Hepatocyte (in vitro differentiated cells): Measurements from ENCODE around the gene FAF2. TPM values are rescaled to one million over a fixed set of nuclear protein-coding genes. Genes with fewer than 3 reads are reported as not detected.
A peak's percentile ranks its signal among the peaks of the same experiment; 100 is the strongest.

Experiments used
- DNase-seq: peaks from one replicate; pipeline ENCODE4 v3.0.0-alpha.2; 2016; ENCODE audit warnings: low spot score
- H2AFZ ChIP-seq: fragments of 200-600 bp; sonication (generic); 2 replicates; pipeline ENCODE4 v1.6.0; 2016; ENCODE audit warnings: antibody characterized with exemption, mild to moderate bottlenecking
- H3K27ac ChIP-seq: fragments of 200-600 bp; sonication (generic); 2 replicates; pipeline ENCODE4 v1.5.1; 2016; ENCODE audit warnings: mild to moderate bottlenecking
- H3K27me3 ChIP-seq: fragments of 200-600 bp; sonication (generic); 2 replicates; pipeline ENCODE4 v1.6.1; 2016
- H3K36me3 ChIP-seq: fragments of 200-600 bp; sonication (generic); replicated peaks from 2 replicates; pipeline ENCODE4 v1.5.1; 2016; ENCODE audit warnings: low read depth; ENCODE audit not compliant: insufficient read depth
- H3K4me1 ChIP-seq: fragments of 200-600 bp; sonication (generic); 2 replicates; pipeline ENCODE4 v1.5.1; 2016; ENCODE audit warnings: mild to moderate bottlenecking, moderate library complexity; ENCODE audit not compliant: insufficient read depth
- H3K4me2 ChIP-seq: fragments of 200-600 bp; sonication (generic); 2 replicates; pipeline ENCODE4 v1.6.0; 2016
- H3K4me3 ChIP-seq: fragments of 200-600 bp; sonication (generic); 2 replicates; pipeline ENCODE4 v1.5.1; 2016; ENCODE audit warnings: mild to moderate bottlenecking
- H3K79me2 ChIP-seq: fragments of 200-600 bp; sonication (generic); 2 replicates; pipeline ENCODE4 v1.6.0; 2017; ENCODE audit warnings: mild to moderate bottlenecking
- H3K9me2 ChIP-seq: fragments of 200-600 bp; sonication (generic); replicated peaks from 2 replicates; pipeline ENCODE4 v1.6.0; 2017; ENCODE audit warnings: mild to moderate bottlenecking; ENCODE audit not compliant: insufficient read depth
- H3K9me3 ChIP-seq: fragments of 200-600 bp; sonication (generic); 2 replicates; pipeline ENCODE4 v1.5.1; 2016; ENCODE audit warnings: low read depth, mild to moderate bottlenecking
- H4K20me1 ChIP-seq: fragments of 200-600 bp; sonication (generic); 2 replicates; pipeline ENCODE4 v1.6.0; 2016; ENCODE audit warnings: mild to moderate bottlenecking; ENCODE audit not compliant: insufficient read depth, poor library complexity, severe bottlenecking
- CTCF ChIP-seq: fragments of 200-600 bp; sonication (generic); IDR thresholded peaks from 2 replicates; pipeline ENCODE4 v1.5.1; 2016; ENCODE audit warnings: antibody characterized with exemption, mild to moderate bottlenecking; ENCODE audit not compliant: poor library complexity
- EZH2 ChIP-seq: fragments of 200-600 bp; sonication (generic); IDR thresholded peaks from 2 replicates; pipeline ENCODE4 v1.6.1; 2016; ENCODE audit warnings: antibody characterized with exemption, mild to moderate bottlenecking, borderline replicate concordance
- EZH2phosphoT487 ChIP-seq: fragments of 200-600 bp; sonication (generic); IDR thresholded peaks from one replicate; pipeline ENCODE4 v1.6.1; 2018; ENCODE audit warnings: antibody characterized with exemption, mild to moderate bottlenecking, low read depth, moderate library complexity; ENCODE audit not compliant: unreplicated experiment, severe bottlenecking
- WGBS: methylation state at CpG from one replicate; pipeline ENCODE4 v1.1.6; 2016; ENCODE audit warnings: low lambda C conversion rate; ENCODE audit errors: missing lambda C conversion rate; 5-methylcytosine and 5-hydroxymethylcytosine counted together
- polyA plus RNA-seq: library from polyadenylated mRNA; unstranded; fragments of >200 nt; fragmentation: Nextera tagmentation; extraction: Ambion mirVana; gene quantifications from 2 replicates; pipeline ENCODE4 v1.2.1, GENCODE V29; 2016
- total RNA-seq: library from RNA; depleted of rRNA; stranded (reverse); fragments of >200 nt; gene quantifications from 2 replicates; pipeline ENCODE4 v1.2.3, GENCODE V29; 2014

Gene FAF2
- total and polyA plus RNA-seq, 2 experiments from 2014 or later, result 47.3 to 63.1 TPM

GRCh38 chr5:176446028-176446665, 2.0 kb upstream of the FAF2 start:
- Histone ChIP-seq H3K4me2 (peak overlapping the region; percentile 95), H3K4me3 (no peak overlapping the region), H4K20me1 (peaks cover 12% of the 10 kb centered on the region), H3K79me2 (peaks cover 35% of the 10 kb centered on the region), H3K27ac (peak overlapping the region; percentile 97), H3K9me3 (no peaks in the 10 kb centered on the region), H3K36me3 (no peaks in the 10 kb centered on the region), H3K27me3 (no peaks in the 10 kb centered on the region), H3K9me2 (no peaks in the 10 kb centered on the region), H3K4me1 (peaks cover 18% of the 10 kb centered on the region), H2AFZ (no peak overlapping the region)
- 96% methylated on average over 9 of the region's 9 CpGs for WGBS
- TF ChIP-seq EZH2phosphoT487 (no peak), EZH2 (no peak), CTCF (no peak)
- no peak for DNase-seq

GRCh38 chr5:176446884-176447590, 1.1 kb upstream of the FAF2 start:
- WGBS, result 18% methylated on average over 27 of the region's 27 CpGs
- no peak for DNase-seq
- Histone ChIP-seq H3K79me2 (peaks cover 42% of the 10 kb centered on the region), H3K27ac (peak overlapping the region; percentile 97), H3K9me2 (no peaks in the 10 kb centered on the region), H4K20me1 (peaks cover 18% of the 10 kb centered on the region), H3K27me3 (no peaks in the 10 kb centered on the region), H3K4me2 (peak overlapping the region; percentile 95), H3K9me3 (no peaks in the 10 kb centered on the region), H2AFZ (peak overlapping the region; percentile 43), H3K4me3 (peak overlapping the region; percentile 47), H3K36me3 (no peaks in the 10 kb centered on the region), H3K4me1 (peaks cover 18% of the 10 kb centered on the region)
- TF ChIP-seq EZH2phosphoT487, result no peak
- no peak for TF ChIP-seq CTCF
- no peak for TF ChIP-seq EZH2

- Histone ChIP-seq H4K20me1 (peaks cover 23% of the 10 kb centered on the region), H3K4me1 (peaks cover 18% of the 10 kb centered on the region), H2AFZ (peak overlapping the region; percentile 43), H3K27me3 (no peaks in the 10 kb centered on the region), H3K4me3 (peak overlapping the region; percentile 47), H3K9me2 (no peaks in the 10 kb centered on the region), H3K9me3 (no peaks in the 10 kb centered on the region), H3K36me3 (no peaks in the 10 kb centered on the region), H3K79me2 (peaks cover 48% of the 10 kb centered on the region), H3K27ac (peak overlapping the region; percentile 97), H3K4me2 (peak overlapping the region; percentile 95)
- under 1% methylated on average over 34 of the region's 34 CpGs for WGBS
- TF ChIP-seq EZH2, result no peak
- TF ChIP-seq CTCF, result no peak
- TF ChIP-seq EZH2phosphoT487, result no peak
- no peak for DNase-seq
These were observed 601 bp upstream of the FAF2 start for GRCh38 chr5:176447591-176447977.
